ENCODE measurements around the gene SUPT6H.
"Not testable (repeated sequence)": the region's sequence is repeated elsewhere in the genome, so short reads cannot be mapped to it uniquely, and the experiment has no call there.

Gene SUPT6H

GRCh38 chr17:28712705-28713415, 50.9 kb downstream of the SUPT6H start:
- peaks cover 3 to 38% of the 10 kb centered on the region in 2 donors for H3K4me1 ChIP-seq (ENCODE audit: control insufficient read depth in 1 of 2, insufficient read depth in 2 of 2, low read length in 2 of 2)
- H3K9me3 ChIP-seq (ENCODE audit: control insufficient read depth in 1 of 2, low read length in 2 of 2): no peaks in the 10 kb centered on the region
- no peak overlapping the region for H3K27ac ChIP-seq (ENCODE audit: low read length)
- peaks cover 0 to 18% of the 10 kb centered on the region in 2 donors for H3K36me3 ChIP-seq (ENCODE audit: control insufficient read depth in 1 of 2, insufficient read depth in 2 of 2, low read length in 2 of 2)
- no peak overlapping the region for H3K4me3 ChIP-seq (ENCODE audit: low read depth in 1 of 2, low read length in 2 of 2)
- no peaks in the 10 kb centered on the region for H3K27me3 ChIP-seq (ENCODE audit: low read depth, low read length)

GRCh38 chr17:28714281-28714680, 52.3 kb downstream of the SUPT6H start:
- Histone ChIP-seq H3K27me3 (ENCODE audit: low read depth, low read length) (no peaks in the 10 kb centered on the region), H3K4me3 (ENCODE audit: low read depth in 1 of 2, low read length in 2 of 2) (no peak overlapping the region), H3K4me1 (ENCODE audit: control insufficient read depth in 1 of 2, insufficient read depth in 2 of 2, low read length in 2 of 2) (peaks cover 9 to 46% of the 10 kb centered on the region in 2 donors), H3K36me3 (ENCODE audit: control insufficient read depth in 1 of 2, insufficient read depth in 2 of 2, low read length in 2 of 2) (peaks cover 0 to 18% of the 10 kb centered on the region in 2 donors), H3K27ac (ENCODE audit: low read length) (no peak overlapping the region), H3K9me3 (ENCODE audit: control insufficient read depth in 1 of 2, low read length in 2 of 2) (no peaks in the 10 kb centered on the region)

- Histone ChIP-seq H3K27me3 (ENCODE audit: low read depth, low read length) (no peaks in the 10 kb centered on the region), H3K36me3 (ENCODE audit: control insufficient read depth in 1 of 2, insufficient read depth in 2 of 2, low read length in 2 of 2) (peaks cover 0 to 18% of the 10 kb centered on the region in 2 donors), H3K4me3 (ENCODE audit: low read depth in 1 of 2, low read length in 2 of 2) (no peak overlapping the region), H3K4me1 (ENCODE audit: control insufficient read depth in 1 of 2, insufficient read depth in 2 of 2, low read length in 2 of 2) (peaks cover 9 to 40% of the 10 kb centered on the region in 2 donors), H3K9me3 (ENCODE audit: control insufficient read depth in 1 of 2, low read length in 2 of 2) (no peaks in the 10 kb centered on the region), H3K27ac (ENCODE audit: low read length) (no peak overlapping the region)
These were observed 53.2 kb downstream of the SUPT6H start for GRCh38 chr17:28715217-28715616.

- Histone ChIP-seq H3K36me3 (ENCODE audit: control insufficient read depth in 1 of 2, insufficient read depth in 2 of 2, low read length in 2 of 2) (peaks cover 5 to 18% of the 10 kb centered on the region in 2 donors), H3K4me3 (ENCODE audit: low read depth in 1 of 2, low read length in 2 of 2) (peak overlapping the region; percentile 70 to 71), H3K4me1 (ENCODE audit: control insufficient read depth in 1 of 2, insufficient read depth in 2 of 2, low read length in 2 of 2) (peaks cover 14 to 48% of the 10 kb centered on the region in 2 donors), H3K9me3 (ENCODE audit: control insufficient read depth in 1 of 2, low read length in 2 of 2) (no peaks in the 10 kb centered on the region), H3K27me3 (ENCODE audit: low read depth, low read length) (no peaks in the 10 kb centered on the region), H3K27ac (ENCODE audit: low read length) (peak overlapping the region; percentile 72)
These were observed 55.0 kb downstream of the SUPT6H start for GRCh38 chr17:28716740-28717577.

- Histone ChIP-seq H3K4me3 (ENCODE audit: low read depth in 1 of 2, low read length in 2 of 2) (peak within 1 kb of the TSS; percentile 70 to 71), H3K27me3 (ENCODE audit: low read depth, low read length) (no peaks in the 10 kb centered on the region), H3K4me1 (ENCODE audit: control insufficient read depth in 1 of 2, insufficient read depth in 2 of 2, low read length in 2 of 2) (peaks cover 17 to 48% of the 10 kb centered on the region in 2 donors), H3K27ac (ENCODE audit: low read length) (peak within 1 kb of the TSS; percentile 72), H3K36me3 (ENCODE audit: control insufficient read depth in 1 of 2, insufficient read depth in 2 of 2, low read length in 2 of 2) (peaks cover 11 to 26% of the 10 kb centered on the region in 2 donors), H3K9me3 (ENCODE audit: control insufficient read depth in 1 of 2, low read length in 2 of 2) (no peaks in the 10 kb centered on the region)
These were observed 55.8 kb downstream of the SUPT6H start, which contains the start of gene RAB34 for GRCh38 chr17:28717578-28718332. TSS of gene RAB34 (minus strand) at chr17:28717868. CDS start at chr17:28717266, 602 bp downstream.

GRCh38 chr17:28718333-28719020, 56.5 kb downstream of the SUPT6H start:
- H3K9me3 ChIP-seq (ENCODE audit: control insufficient read depth in 1 of 2, low read length in 2 of 2): no peaks in the 10 kb centered on the region
- H3K36me3 ChIP-seq (ENCODE audit: control insufficient read depth in 1 of 2, insufficient read depth in 2 of 2, low read length in 2 of 2): peaks cover 18 to 33% of the 10 kb centered on the region in 2 donors
- H3K27ac ChIP-seq (ENCODE audit: low read length): peak overlapping the region; percentile 36
- H3K27me3 ChIP-seq (ENCODE audit: low read depth, low read length): no peaks in the 10 kb centered on the region
- peaks cover 18 to 48% of the 10 kb centered on the region in 2 donors for H3K4me1 ChIP-seq (ENCODE audit: control insufficient read depth in 1 of 2, insufficient read depth in 2 of 2, low read length in 2 of 2)
- H3K4me3 ChIP-seq (ENCODE audit: low read depth in 1 of 2, low read length in 2 of 2): peak overlapping the region; percentile 44 to 71

- Histone ChIP-seq H3K9me3 (ENCODE audit: control insufficient read depth in 1 of 2, low read length in 2 of 2) (no peaks in the 10 kb centered on the region), H3K36me3 (ENCODE audit: control insufficient read depth in 1 of 2, insufficient read depth in 2 of 2, low read length in 2 of 2) (peaks cover 22 to 33% of the 10 kb centered on the region in 2 donors), H3K4me1 (ENCODE audit: control insufficient read depth in 1 of 2, insufficient read depth in 2 of 2, low read length in 2 of 2) (peaks cover 18 to 48% of the 10 kb centered on the region in 2 donors), H3K27me3 (ENCODE audit: low read depth, low read length) (no peaks in the 10 kb centered on the region), H3K27ac (ENCODE audit: low read length) (peak overlapping the region; percentile 70), H3K4me3 (ENCODE audit: low read depth in 1 of 2, low read length in 2 of 2) (peak overlapping the region; percentile 78 to 80)
These were observed 57.0 kb downstream of the SUPT6H start for GRCh38 chr17:28719021-28719433.

- Histone ChIP-seq H3K4me1 (ENCODE audit: control insufficient read depth in 1 of 2, insufficient read depth in 2 of 2, low read length in 2 of 2) (peaks cover 18 to 54% of the 10 kb centered on the region in 2 donors), H3K4me3 (ENCODE audit: low read depth in 1 of 2, low read length in 2 of 2) (peak overlapping the region; percentile 78 to 80), H3K9me3 (ENCODE audit: control insufficient read depth in 1 of 2, low read length in 2 of 2) (no peaks in the 10 kb centered on the region), H3K27ac (ENCODE audit: low read length) (peak overlapping the region; percentile 70), H3K36me3 (ENCODE audit: control insufficient read depth in 1 of 2, insufficient read depth in 2 of 2, low read length in 2 of 2) (peaks cover 31 to 32% of the 10 kb centered on the region in 2 donors), H3K27me3 (ENCODE audit: low read depth, low read length) (no peaks in the 10 kb centered on the region)
These were observed 58.4 kb downstream of the SUPT6H start for GRCh38 chr17:28720247-28720996.

GRCh38 chr17:28720997-28721329, 59.0 kb downstream of the SUPT6H start:
- H3K4me1 ChIP-seq (ENCODE audit: control insufficient read depth in 1 of 2, insufficient read depth in 2 of 2, low read length in 2 of 2): peaks cover 18 to 55% of the 10 kb centered on the region in 2 donors
- not testable (repeated sequence) for H3K9me3 ChIP-seq (ENCODE audit: control insufficient read depth in 1 of 2, low read length in 2 of 2); H3K27me3 ChIP-seq (ENCODE audit: low read depth, low read length)
- peak overlapping the region; percentile 70 for H3K27ac ChIP-seq (ENCODE audit: low read length)
- peak overlapping the region; percentile 78 to 80 for H3K4me3 ChIP-seq (ENCODE audit: low read depth in 1 of 2, low read length in 2 of 2)
- H3K36me3 ChIP-seq (ENCODE audit: control insufficient read depth in 1 of 2, insufficient read depth in 2 of 2, low read length in 2 of 2): peaks cover 31 to 32% of the 10 kb centered on the region in 2 donors
